ENCODE results near the gene DCAF12. TPM values are rescaled to one million over a fixed set of nuclear protein-coding genes. Genes with fewer than 3 reads are reported as not detected.

Gene DCAF12
- total RNA-seq, 1 experiment from 2014 or later = 33.0 TPM

- Histone ChIP-seq H3K4me1 (peaks cover 17% of the 10 kb centered on the region; the same call in 1 of the 2 replicates), H3K4me3 (ENCODE audit: low read depth, low read length) (no peak overlapping the region), H3K9me3 (no peaks in the 10 kb centered on the region), H3K27me3 (replicated peaks; ENCODE audit: control insufficient read depth, insufficient read depth, low read length) (no peaks in the 10 kb centered on the region), H3K36me3 (ENCODE audit: control insufficient read depth, insufficient read depth, low read length) (peaks cover 2% of the 10 kb centered on the region)
- intact Hi-C loops (cut with micrococcal nuclease; ENCODE audit: unreplicated experiment) = no loop called here
- TF ChIP-seq CTCF (IDR thresholded peaks at IDR 0.05; ENCODE audit: insufficient read depth in 1 of 2, low read depth in 1 of 2, low read length in 1 of 2, severe bottlenecking in 1 of 2, unreplicated experiment in 1 of 2) = no peak
- no peaks in the 10 kb centered on the region for H3K9me3 Mint-ChIP-seq (ENCODE audit: unreplicated experiment)
- H3K4me3 Mint-ChIP-seq (ENCODE audit: unreplicated experiment) = no peak overlapping the region
- H3K4me1 Mint-ChIP-seq (ENCODE audit: low read depth, unreplicated experiment) = peaks cover 20% of the 10 kb centered on the region
- no peak overlapping the region for H3K27ac Mint-ChIP-seq (ENCODE audit: unreplicated experiment)
- no peak for DNase-seq
- peaks cover 54% of the 10 kb centered on the region for H3K36me3 Mint-ChIP-seq (ENCODE audit: insufficient read depth, unreplicated experiment)
- no peaks in the 10 kb centered on the region for H3K27me3 Mint-ChIP-seq (ENCODE audit: insufficient read depth, unreplicated experiment)
- BruUV-seq (replicated peaks) = no TSS peak
- ChIA-PET POLR2A (interaction anchor here (0.6 kb wide), 1 partner anchor 57 kb away, joined by 3 read pairs; no protein-coding TSS in a partner anchor), CTCF (interaction anchor here (0.7 kb wide), 2 partner anchors 46 to 256 kb away, joined by 3 to 4 read pairs; no protein-coding TSS in a partner anchor)
These were observed 6.8 kb downstream of the DCAF12 start for GRCh38 chr9:34119713-34120112.

- ChIA-PET CTCF (no interaction called here), POLR2A (no interaction called here)
- H3K9me3 ChIP-seq = no peaks in the 10 kb centered on the region
- Mint-ChIP-seq H3K27ac (ENCODE audit: unreplicated experiment) (no peak overlapping the region), H3K9me3 (ENCODE audit: unreplicated experiment) (no peaks in the 10 kb centered on the region), H3K27me3 (ENCODE audit: insufficient read depth, unreplicated experiment) (no peaks in the 10 kb centered on the region), H3K36me3 (ENCODE audit: insufficient read depth, unreplicated experiment) (peaks cover 47% of the 10 kb centered on the region), H3K4me3 (ENCODE audit: unreplicated experiment) (no peak overlapping the region), H3K4me1 (ENCODE audit: low read depth, unreplicated experiment) (no peaks in the 10 kb centered on the region)
- no peak overlapping the region for H3K4me3 ChIP-seq (ENCODE audit: low read depth, low read length)
- no peaks in the 10 kb centered on the region for H3K4me1 ChIP-seq
- no peak for TF ChIP-seq CTCF (IDR thresholded peaks at IDR 0.05; ENCODE audit: insufficient read depth in 1 of 2, low read depth in 1 of 2, low read length in 1 of 2, severe bottlenecking in 1 of 2, unreplicated experiment in 1 of 2)
- no peak for DNase-seq
- intact Hi-C loops (cut with micrococcal nuclease; ENCODE audit: unreplicated experiment) = no loop called here
- no peaks in the 10 kb centered on the region for H3K27me3 ChIP-seq (replicated peaks; ENCODE audit: control insufficient read depth, insufficient read depth, low read length)
- H3K36me3 ChIP-seq (ENCODE audit: control insufficient read depth, insufficient read depth, low read length) = 0 out of 2 replicates have a peak, but pooled peaks cover 1% of the 10 kb centered on the region
- no TSS peak for BruUV-seq (replicated peaks)
These were observed 12.1 kb downstream of the DCAF12 start for GRCh38 chr9:34114436-34114835.

DNA sequence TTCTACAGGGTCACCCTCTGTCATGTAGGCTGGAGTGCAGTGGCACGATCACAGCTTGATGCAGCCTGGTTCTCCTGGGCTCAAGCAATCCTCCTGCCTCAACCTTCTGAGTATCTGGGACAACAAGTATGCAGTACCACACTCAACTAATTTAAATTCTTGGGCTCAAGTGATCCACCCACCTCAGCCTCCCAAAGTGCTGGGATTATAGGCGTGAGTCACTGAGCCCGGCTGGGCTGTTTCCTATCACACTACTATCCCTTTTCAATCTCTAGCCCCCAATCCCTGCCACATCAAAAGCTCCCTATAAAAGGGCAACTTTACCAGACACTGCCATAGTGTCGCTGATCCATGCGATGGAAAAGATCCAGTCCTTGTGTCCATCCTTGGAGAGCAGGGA, 20.4 kb downstream of the DCAF12 start:
- DNase-seq = no peak
- H3K27me3 Mint-ChIP-seq (ENCODE audit: insufficient read depth, unreplicated experiment) = no peaks in the 10 kb centered on the region
- H3K4me3 ChIP-seq (ENCODE audit: low read depth, low read length) = no peak overlapping the region
- ChIA-PET POLR2A (no interaction called here), CTCF (no interaction called here)
- peaks cover 55% of the 10 kb centered on the region for H3K36me3 Mint-ChIP-seq (ENCODE audit: insufficient read depth, unreplicated experiment)
- no peaks in the 10 kb centered on the region for H3K27me3 ChIP-seq (replicated peaks; ENCODE audit: control insufficient read depth, insufficient read depth, low read length)
- H3K4me1 Mint-ChIP-seq (ENCODE audit: low read depth, unreplicated experiment) = no peaks in the 10 kb centered on the region
- H3K4me1 ChIP-seq = no peaks in the 10 kb centered on the region
- H3K4me3 Mint-ChIP-seq (ENCODE audit: unreplicated experiment) = no peak overlapping the region
- intact Hi-C loops (cut with micrococcal nuclease; ENCODE audit: unreplicated experiment) = loop anchor here (2.0 kb wide), 1 partner anchor 21 kb away; the partner anchor contains the start of gene DCAF12
- no TSS peak for BruUV-seq (replicated peaks)
- no peaks in the 10 kb centered on the region for H3K9me3 ChIP-seq
- no peaks in the 10 kb centered on the region for H3K9me3 Mint-ChIP-seq (ENCODE audit: unreplicated experiment)
- no peaks in the 10 kb centered on the region; the same call in 1 of the 2 replicates for H3K36me3 ChIP-seq (ENCODE audit: control insufficient read depth, insufficient read depth, low read length)
- TF ChIP-seq CTCF (IDR thresholded peaks at IDR 0.05; ENCODE audit: insufficient read depth in 1 of 2, low read depth in 1 of 2, low read length in 1 of 2, severe bottlenecking in 1 of 2, unreplicated experiment in 1 of 2) = no peak
- no peak overlapping the region for H3K27ac Mint-ChIP-seq (ENCODE audit: unreplicated experiment)
